ENCODE data around the gene CCL17. TPM values are rescaled to one million over a fixed set of nuclear protein-coding genes. Genes with fewer than 3 reads are reported as not detected.

The CCL17 gene
- total RNA-seq = not detected

- ATAC-seq = peak in 1 of 2 donors; percentile 50
These were observed at the start of gene CCL17 for GRCh38 chr16:57403965-57404817. Gene CCL17 (plus strand): TSS chr16:57404767. CDS start chr16:57413933, 9,166 bp downstream.

GRCh38 chr16:57355898-57356414, 48.6 kb upstream of the CCL17 start:
- no peak for ATAC-seq

More at GRCh38 chr16:57403965-57404817, at the start of gene CCL17:
- H3K9me3 Mint-ChIP-seq = no peaks in the 10 kb centered on the region
- no peaks in the 10 kb centered on the region for H3K36me3 Mint-ChIP-seq
- H3K27ac Mint-ChIP-seq = peak within 1 kb of the TSS in 1 of 2 donors; percentile 11
- DNase-seq (ENCODE audit: low spot score in 2 of 2) = no peak

GRCh38 chr16:57356547-57356946, 48.0 kb upstream of the CCL17 start:
- no peaks in the 10 kb centered on the region for H3K9me3 Mint-ChIP-seq
- no peak overlapping the region for H3K27ac Mint-ChIP-seq
- H3K36me3 Mint-ChIP-seq = no peaks in the 10 kb centered on the region
- DNase-seq (ENCODE audit: low spot score in 2 of 2) (no peak), ATAC-seq (no peak)

More at GRCh38 chr16:57355898-57356414, 48.6 kb upstream of the CCL17 start:
- no peak for DNase-seq (ENCODE audit: low spot score in 2 of 2)
- no peak overlapping the region for H3K27ac Mint-ChIP-seq
- H3K9me3 Mint-ChIP-seq = no peaks in the 10 kb centered on the region
- no peaks in the 10 kb centered on the region for H3K36me3 Mint-ChIP-seq

GRCh38 chr16:57357330-57358085, 47.1 kb upstream of the CCL17 start:
- ATAC-seq = peak in 1 of 2 donors; percentile 66
- no peaks in the 10 kb centered on the region for H3K9me3 Mint-ChIP-seq
- peak overlapping the region; percentile 50 to 76 for H3K27ac Mint-ChIP-seq
- DNase-seq (ENCODE audit: low spot score in 2 of 2) = no peak
- no peaks in the 10 kb centered on the region for H3K36me3 Mint-ChIP-seq

GRCh38 chr16:57358086-57358420, 46.5 kb upstream of the CCL17 start:
- no peaks in the 10 kb centered on the region for H3K36me3 Mint-ChIP-seq
- peak overlapping the region; percentile 50 to 76 for H3K27ac Mint-ChIP-seq
- H3K9me3 Mint-ChIP-seq = no peaks in the 10 kb centered on the region
- ATAC-seq (no peak), DNase-seq (ENCODE audit: low spot score in 2 of 2) (no peak)

- no peak for DNase-seq (ENCODE audit: low spot score in 2 of 2)
- Mint-ChIP-seq H3K36me3 (no peaks in the 10 kb centered on the region), H3K27ac (peak within 1 kb of the TSS; percentile 50 to 76), H3K9me3 (no peaks in the 10 kb centered on the region)
- ATAC-seq = peak; percentile 69 to 83
These were observed 46.0 kb upstream of the CCL17 start, which contains the start of gene CCL22 for GRCh38 chr16:57358527-57359095. Gene CCL22 (plus strand): TSS chr16:57358783. CDS start chr16:57358817, 34 bp downstream.

GRCh38 chr16:57360321-57360935, 44.1 kb upstream of the CCL17 start:
- no peak for ATAC-seq

GRCh38 chr16:57361404-57361803, 43.2 kb upstream of the CCL17 start:
- H3K27ac Mint-ChIP-seq = no peak overlapping the region
- no peaks in the 10 kb centered on the region for H3K9me3 Mint-ChIP-seq
- ATAC-seq (no peak), DNase-seq (ENCODE audit: low spot score in 2 of 2) (no peak)
- H3K36me3 Mint-ChIP-seq = no peaks in the 10 kb centered on the region

More at GRCh38 chr16:57360321-57360935, 44.1 kb upstream of the CCL17 start:
- peak in 1 of 2 donors; percentile 51 for DNase-seq (ENCODE audit: low spot score in 2 of 2)
- Mint-ChIP-seq H3K9me3 (no peaks in the 10 kb centered on the region), H3K27ac (no peak overlapping the region), H3K36me3 (no peaks in the 10 kb centered on the region)

GRCh38 chr16:57364143-57364542, 40.4 kb upstream of the CCL17 start:
- Mint-ChIP-seq H3K27ac (no peak overlapping the region), H3K36me3 (no peaks in the 10 kb centered on the region), H3K9me3 (no peaks in the 10 kb centered on the region)
- DNase-seq (ENCODE audit: low spot score in 2 of 2) = no peak
- no peak for ATAC-seq

GRCh38 chr16:57366544-57367040, 38.0 kb upstream of the CCL17 start:
- DNase-seq (ENCODE audit: low spot score in 2 of 2) = no peak
- H3K9me3 Mint-ChIP-seq = no peaks in the 10 kb centered on the region
- ATAC-seq = no peak
- H3K27ac Mint-ChIP-seq = no peak overlapping the region
- no peaks in the 10 kb centered on the region for H3K36me3 Mint-ChIP-seq

GRCh38 chr16:57367116-57367752, 37.3 kb upstream of the CCL17 start:
- Mint-ChIP-seq H3K9me3 (no peaks in the 10 kb centered on the region), H3K27ac (no peak overlapping the region), H3K36me3 (no peaks in the 10 kb centered on the region)
- ATAC-seq (no peak), DNase-seq (ENCODE audit: low spot score in 2 of 2) (no peak)

- Mint-ChIP-seq H3K9me3 (no peaks in the 10 kb centered on the region), H3K36me3 (no peaks in the 10 kb centered on the region), H3K27ac (no peak overlapping the region)
- no peak for ATAC-seq
- no peak for DNase-seq (ENCODE audit: low spot score in 2 of 2)
These were observed 32.8 kb upstream of the CCL17 start for GRCh38 chr16:57371494-57372371.

- DNase-seq (ENCODE audit: low spot score in 2 of 2) (no peak), ATAC-seq (no peak)
- no peaks in the 10 kb centered on the region for H3K36me3 Mint-ChIP-seq
- H3K9me3 Mint-ChIP-seq = no peaks in the 10 kb centered on the region
- H3K27ac Mint-ChIP-seq = no peak within 1 kb of the TSS
These were observed 32.0 kb upstream of the CCL17 start, which contains the start of gene CX3CL1 for GRCh38 chr16:57372372-57373116. Gene CX3CL1 (plus strand): TSS chr16:57372490. CDS start chr16:57372569, 79 bp downstream.

- no peaks in the 10 kb centered on the region for H3K36me3 Mint-ChIP-seq
- H3K9me3 Mint-ChIP-seq = no peaks in the 10 kb centered on the region
- H3K27ac Mint-ChIP-seq = no peak overlapping the region
- ATAC-seq (no peak), DNase-seq (ENCODE audit: low spot score in 2 of 2) (no peak)
These were observed 31.2 kb upstream of the CCL17 start for GRCh38 chr16:57373117-57373947.
